Measurements from ENCODE around the gene KMO. TPM values are rescaled to one million over a fixed set of nuclear protein-coding genes. Genes with fewer than 3 reads are reported as not detected.

The KMO gene
- total and polyA plus RNA-seq, 2 of the 4 experiments (the other 2 are of a cell fraction), result not detected

Other genes with a start within 250 kb of the KMO start
- 0.72 and 0.83 TPM in 2 replicates for gene RGS7, start 175.2 kb upstream of the KMO start, total RNA-seq (2012; rRNA removed)
- gene RGS7, start 175.2 kb upstream of the KMO start, polyA plus RNA-seq (2012; rRNA removed), result 0.47 and 0.58 TPM in 2 replicates
- gene FH, start 12.6 kb upstream of the KMO start, total RNA-seq (2012; rRNA removed), result 78.7 and 101 TPM in 2 replicates
- 69.3 and 75.5 TPM in 2 replicates for gene FH, start 12.6 kb upstream of the KMO start, polyA plus RNA-seq (2012; rRNA removed)
- 25.6 and 34.2 TPM in 2 replicates for gene CHML, start 108.0 kb downstream of the KMO start, total RNA-seq (2012; rRNA removed)
- 5.3 and 5.6 TPM in 2 replicates for gene CHML, start 108.0 kb downstream of the KMO start, polyA plus RNA-seq (2012; rRNA removed)
- 21.1 and 21.9 TPM in 2 replicates for gene OPN3, start 108.0 kb downstream of the KMO start, total RNA-seq (2012; rRNA removed)
- 11.0 and 16.4 TPM in 2 replicates for gene OPN3, start 108.0 kb downstream of the KMO start, polyA plus RNA-seq (2012; rRNA removed)
- gene WDR64, start 119.9 kb downstream of the KMO start, total RNA-seq (2012; rRNA removed), result not detected in 2 replicates
- gene WDR64, start 119.9 kb downstream of the KMO start, polyA plus RNA-seq (2012; rRNA removed), result not detected in 2 replicates

All from IMR-90 (cell line).